ENCODE measurements around the gene HECTD4.

The HECTD4 gene

GRCh38 chr12:112322441-112322840 is 59.8 kb downstream of the HECTD4 start:
- DNase-seq (ENCODE audit: low spot score): no peak

GRCh38 chr12:112321245-112321644 is 61.0 kb downstream of the HECTD4 start:
- no peak for DNase-seq (ENCODE audit: low spot score)

DNA sequence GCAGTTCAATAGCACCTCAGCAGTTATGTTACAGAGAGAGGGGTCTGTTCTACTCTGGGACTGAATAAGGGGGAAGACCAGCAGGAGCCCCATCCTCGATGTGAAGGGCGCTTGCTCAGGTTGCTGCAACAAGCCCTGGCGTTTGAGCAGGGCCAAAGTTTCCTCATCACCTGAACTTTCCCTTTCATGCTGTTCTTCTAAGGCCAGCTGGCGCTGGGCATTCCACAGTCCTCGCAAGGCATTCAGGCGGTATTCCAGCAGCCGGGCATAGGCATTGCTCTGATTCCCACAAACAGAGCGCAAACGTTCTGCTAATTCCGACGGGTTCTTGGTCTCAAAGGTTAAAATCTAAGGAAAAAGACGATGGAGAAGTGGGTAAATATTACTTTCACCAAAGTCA is 62.8 kb downstream of the HECTD4 start:
- DNase-seq (ENCODE audit: low spot score): no peak

GRCh38 chr12:112317481-112317880 is 64.8 kb downstream of the HECTD4 start:
- DNase-seq (ENCODE audit: low spot score): no peak

- no peak for DNase-seq (ENCODE audit: low spot score)
These were observed 67.2 kb downstream of the HECTD4 start for GRCh38 chr12:112314981-112315380.

DNA sequence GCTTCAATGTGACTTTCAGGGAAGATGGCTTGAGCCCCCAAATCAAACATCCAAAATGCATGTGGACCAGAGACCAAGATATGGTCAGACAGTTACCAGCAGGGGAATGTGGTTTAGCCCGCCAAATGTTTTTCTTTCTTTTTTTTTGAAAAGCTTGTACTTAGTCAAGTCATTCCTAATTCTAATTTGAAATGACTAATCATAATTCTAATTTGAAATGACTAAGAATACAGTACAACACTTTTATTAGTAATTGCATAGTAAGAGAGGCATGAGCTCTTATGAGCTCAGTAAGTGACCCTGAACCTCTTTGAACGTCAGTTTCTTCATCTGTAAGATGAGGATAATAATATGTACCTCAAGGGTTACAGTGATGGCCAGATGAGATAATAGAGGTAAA is 72.4 kb downstream of the HECTD4 start:
- no peak for DNase-seq (ENCODE audit: low spot score)

- DNase-seq (ENCODE audit: low spot score): no peak
These were observed 73.6 kb downstream of the HECTD4 start for GRCh38 chr12:112308652-112309051.

DNA sequence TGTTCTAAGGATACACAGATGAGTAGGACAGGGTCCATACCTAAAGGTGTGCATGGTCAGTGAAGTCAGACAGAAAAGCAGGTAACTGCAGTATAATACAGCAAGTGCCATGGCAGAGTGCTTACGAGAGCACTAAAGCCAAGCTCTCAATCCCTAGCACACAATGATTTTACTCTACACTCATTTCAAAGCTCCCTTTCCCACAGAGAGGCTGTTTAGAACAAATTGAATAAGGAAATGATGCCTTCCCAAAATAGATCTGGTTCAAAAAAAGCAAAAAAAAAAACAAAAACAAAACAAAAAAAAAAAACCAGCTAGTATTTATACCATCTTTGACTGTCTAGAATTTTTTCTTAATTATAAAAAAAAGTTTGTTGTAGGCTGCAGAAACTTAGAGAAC is 74.1 kb downstream of the HECTD4 start:
- DNase-seq (ENCODE audit: low spot score): no peak

- no peak for DNase-seq (ENCODE audit: low spot score)
These were observed 74.8 kb downstream of the HECTD4 start for GRCh38 chr12:112307317-112308011.

DNA sequence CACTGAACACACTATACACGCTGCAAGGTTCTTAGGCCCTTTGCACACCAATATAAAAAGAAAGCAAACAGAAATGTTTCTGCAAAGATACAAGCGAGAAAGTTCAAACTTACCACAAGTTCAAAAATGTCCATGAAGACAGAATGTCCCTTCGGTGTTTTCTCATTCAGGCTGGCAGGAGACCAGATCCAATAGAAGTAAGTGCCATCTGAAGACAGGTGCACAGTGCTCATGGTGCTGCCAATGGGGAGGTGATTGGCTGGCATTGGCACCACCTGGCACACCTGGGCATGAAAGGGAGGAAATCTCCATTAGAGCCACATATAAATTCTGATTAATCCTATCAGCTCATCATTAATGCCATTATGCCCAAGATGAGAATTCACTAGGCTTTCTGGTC is 76.3 kb downstream of the HECTD4 start:
- DNase-seq (ENCODE audit: low spot score): no peak

DNA sequence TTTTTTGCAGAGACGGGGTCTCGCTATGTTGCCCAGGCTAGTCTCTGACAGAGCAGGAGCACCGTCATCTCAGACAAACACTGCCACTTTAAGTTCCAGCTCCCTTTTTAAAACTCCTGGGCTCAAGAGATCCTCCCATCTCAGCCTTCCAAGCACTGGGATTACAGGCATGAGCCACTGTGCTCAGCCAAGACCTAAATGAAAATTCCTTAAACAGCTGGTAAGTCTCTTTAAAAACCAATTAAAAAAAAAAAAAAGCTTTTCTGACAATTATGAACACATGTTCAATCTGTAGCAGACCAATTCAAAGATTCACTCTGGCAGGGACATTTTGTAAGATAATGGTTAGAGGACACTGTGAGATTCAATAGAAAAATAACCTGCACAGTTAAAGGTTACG is 77.8 kb downstream of the HECTD4 start:
- no peak for DNase-seq (ENCODE audit: low spot score)

DNA sequence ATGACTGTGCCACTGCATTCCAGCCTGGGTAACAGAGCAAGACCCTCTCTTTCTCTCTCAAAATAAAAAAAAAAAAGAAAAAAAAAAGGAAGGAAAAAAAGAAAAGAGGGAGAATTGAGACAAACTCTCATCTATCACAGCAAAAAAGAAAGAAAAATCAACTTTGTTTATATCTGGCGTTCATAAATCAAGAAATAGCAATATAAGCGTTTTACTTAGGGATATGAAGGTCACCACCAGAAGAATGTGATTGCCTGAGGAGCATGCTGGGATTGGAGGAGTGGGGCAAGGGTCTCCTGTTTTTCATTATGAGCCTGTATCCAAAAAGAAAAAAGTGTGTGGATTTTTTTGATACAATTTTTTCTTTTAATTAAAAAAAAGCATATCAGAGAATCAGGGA is 78.4 kb downstream of the HECTD4 start:
- no peak for DNase-seq (ENCODE audit: low spot score)

GRCh38 chr12:112303004-112303403 is 79.2 kb downstream of the HECTD4 start:
- DNase-seq (ENCODE audit: low spot score): no peak

DNA sequence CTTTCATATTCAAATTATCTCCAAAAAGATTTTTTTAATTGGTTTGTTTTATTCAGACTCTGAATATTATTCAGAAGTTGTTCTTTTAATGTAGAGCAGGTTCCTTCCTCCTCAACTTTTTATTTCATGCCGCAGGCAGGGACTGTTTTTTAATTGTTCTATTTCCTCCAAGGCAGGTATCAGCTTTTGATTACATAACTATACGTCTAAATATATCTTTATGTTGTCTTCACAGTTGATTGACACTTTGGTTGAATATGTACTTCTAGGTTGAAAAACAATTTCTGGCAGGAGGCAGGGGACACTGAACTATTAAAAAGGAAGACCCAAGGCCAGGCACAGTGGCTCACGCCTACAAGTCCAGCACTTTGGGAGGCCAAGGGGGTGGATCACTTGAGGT is 82.5 kb downstream of the HECTD4 start:
- no peak for DNase-seq (ENCODE audit: low spot score)

DNA sequence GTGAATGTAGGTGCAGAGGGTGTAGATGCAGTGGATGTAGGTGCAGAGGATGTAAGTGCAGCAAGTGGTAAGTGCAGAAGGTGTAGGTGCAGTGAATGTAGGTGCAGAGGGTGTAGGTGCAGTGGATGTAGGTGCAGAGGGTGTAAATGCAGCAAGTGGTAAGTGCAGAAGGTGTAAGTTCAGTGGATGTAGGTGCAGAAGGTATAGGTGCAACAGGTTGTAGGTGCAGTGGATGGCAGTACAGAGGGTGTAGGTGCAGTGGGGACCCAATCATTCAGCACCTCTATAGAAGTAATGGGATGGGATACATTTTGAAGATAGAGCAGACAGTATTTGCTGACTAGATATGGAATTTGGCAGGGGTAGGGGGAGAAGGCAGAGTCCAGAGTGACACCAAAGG is 85.0 kb downstream of the HECTD4 start:
- no peak for DNase-seq (ENCODE audit: low spot score)

DNA sequence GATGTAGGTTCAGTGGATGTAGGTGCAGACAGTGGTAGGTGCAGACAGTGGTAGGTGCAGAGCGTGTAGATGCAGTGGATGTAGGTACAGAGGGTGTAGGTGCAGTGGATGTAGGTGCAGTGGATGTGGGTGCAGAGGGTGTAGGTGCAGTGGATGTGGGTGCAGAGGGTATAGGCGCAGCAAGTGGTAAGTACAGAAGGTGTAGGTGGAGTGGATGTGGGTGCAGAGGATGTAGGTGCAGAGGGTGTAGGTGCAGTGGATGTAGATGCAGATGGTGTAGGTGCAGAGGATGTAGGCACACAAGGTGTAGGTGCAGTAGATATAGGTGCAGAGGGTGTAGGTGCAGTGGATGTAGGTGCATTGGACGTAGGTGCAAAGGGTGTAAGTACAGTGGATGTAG is 86.0 kb downstream of the HECTD4 start:
- DNase-seq (ENCODE audit: low spot score): no peak

DNA sequence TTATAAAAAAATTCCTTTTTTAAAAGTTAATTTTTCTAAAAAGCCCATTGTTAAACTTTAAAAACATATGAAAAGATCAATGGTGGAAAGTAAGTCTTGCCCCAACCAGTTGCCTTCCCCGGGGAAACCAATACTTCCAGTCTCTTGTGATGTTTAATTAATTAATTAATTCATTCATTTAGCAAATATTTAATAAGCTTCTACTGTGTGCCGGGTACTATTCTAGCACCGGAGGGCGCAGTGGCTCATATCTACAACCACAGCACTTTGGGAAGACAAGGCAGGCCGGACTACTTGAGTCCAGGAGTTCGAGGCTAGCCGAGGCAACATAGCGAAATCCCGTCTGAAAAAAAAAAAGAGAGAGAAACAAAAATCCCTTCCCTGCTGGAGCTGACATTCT is 87.4 kb downstream of the HECTD4 start:
- DNase-seq (ENCODE audit: low spot score): no peak

DNA sequence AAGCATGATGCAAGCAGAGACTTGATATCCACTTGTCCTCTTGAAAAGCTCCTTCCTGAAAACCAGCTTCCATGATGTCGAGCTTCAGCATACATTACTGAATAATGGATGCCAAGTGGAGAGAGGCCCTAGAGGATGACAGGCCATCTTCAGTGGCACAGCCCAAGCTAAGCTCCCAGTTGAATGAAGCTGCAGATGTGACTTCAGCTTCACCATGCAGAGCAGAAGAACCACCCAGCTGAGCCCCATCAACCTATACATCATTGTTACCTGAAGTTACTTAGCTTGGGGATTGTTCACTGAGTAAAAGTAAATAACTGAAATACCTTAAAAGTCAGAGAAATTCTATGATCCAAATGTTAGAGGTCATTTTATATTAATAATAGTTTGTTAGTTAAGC is 93.6 kb downstream of the HECTD4 start:
- no peak for DNase-seq (ENCODE audit: low spot score)

DNA sequence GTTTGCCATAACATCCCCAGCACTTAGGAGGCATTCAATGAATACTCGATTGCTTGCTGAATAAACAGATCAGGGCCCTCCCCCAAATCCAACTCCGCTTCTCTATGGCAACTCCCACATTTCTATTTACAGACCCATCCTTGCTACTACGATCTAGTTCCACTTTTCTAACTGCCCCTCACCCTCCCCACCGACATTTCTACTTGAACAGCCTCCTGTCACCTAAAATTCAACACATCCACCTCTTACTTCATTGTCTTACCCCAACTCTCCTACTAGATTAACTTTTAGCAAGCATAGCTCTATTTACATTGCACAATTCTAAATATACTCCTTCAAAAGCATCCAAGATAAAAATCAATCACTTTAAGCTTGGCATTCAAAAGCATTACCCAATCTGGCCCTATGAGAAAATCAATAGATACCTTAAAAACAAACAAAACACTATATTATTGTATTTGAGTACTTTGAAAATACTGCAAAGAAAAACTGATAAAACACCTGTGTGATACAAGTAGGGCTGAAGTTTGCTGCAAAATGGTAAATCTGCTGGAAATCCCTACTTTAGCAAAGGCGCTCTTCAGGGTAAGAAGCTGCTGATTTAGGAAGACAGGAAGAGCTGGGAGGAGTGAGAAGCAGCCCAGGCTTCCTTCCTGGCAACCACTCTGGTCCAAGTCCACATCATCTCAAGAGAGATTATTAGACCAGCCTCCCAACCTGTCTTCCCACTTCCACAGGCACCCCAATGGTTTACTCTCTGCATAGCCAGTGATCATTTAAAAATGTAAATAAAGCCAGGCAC is 96.4 kb downstream of the HECTD4 start:
- no peak for DNase-seq (ENCODE audit: low spot score)

GRCh38 chr12:112283546-112283945 is 98.7 kb downstream of the HECTD4 start:
- no peak for DNase-seq (ENCODE audit: low spot score)

GRCh38 chr12:112282920-112283319 is 99.3 kb downstream of the HECTD4 start:
- DNase-seq (ENCODE audit: low spot score): no peak

GRCh38 chr12:112275836-112276235 is 106.4 kb downstream of the HECTD4 start:
- DNase-seq (ENCODE audit: low spot score): no peak

GRCh38 chr12:112275207-112275606 is 107.0 kb downstream of the HECTD4 start:
- no peak for DNase-seq (ENCODE audit: low spot score)

DNA sequence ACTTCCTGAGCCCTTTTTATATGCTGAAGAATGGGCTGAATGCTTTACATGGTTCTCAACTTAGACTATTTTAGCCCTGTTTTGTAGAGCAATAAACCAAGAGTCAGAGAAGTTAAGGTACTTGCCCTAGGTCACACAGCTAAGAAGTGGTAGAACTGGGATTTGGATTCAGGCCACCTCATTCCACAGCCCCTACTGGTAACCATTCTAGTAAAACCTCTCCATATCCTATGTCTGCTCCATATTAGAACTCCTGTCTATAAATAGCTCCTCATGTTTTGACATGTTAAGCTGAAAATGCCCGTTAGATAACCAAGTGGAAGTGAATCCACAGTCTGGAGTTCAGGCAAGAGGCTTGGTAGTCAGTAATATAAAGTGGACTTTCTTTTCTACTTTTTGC is 111.6 kb downstream of the HECTD4 start:
- DNase-seq (ENCODE audit: low spot score): no peak

Measured in Ammon's horn (tissue), 1 donor.